Measurements from ENCODE around the gene RIPOR3. TPM values are rescaled to one million over a fixed set of nuclear protein-coding genes. Genes with fewer than 3 reads are reported as not detected.
A peak's percentile ranks its signal among the peaks of the same experiment; 100 is the strongest.
"Not testable (repeated sequence)": the region's sequence is repeated elsewhere in the genome, so short reads cannot be mapped to it uniquely, and the experiment has no call there.

Gene RIPOR3
- total RNA-seq, 2 experiments from 2014 or later: not detected

GRCh38 chr20:50600281-50600895 is 91.0 kb downstream of the RIPOR3 start:
- Mint-ChIP-seq H3K27ac (no peak overlapping the region), H3K9me3 (ENCODE audit: low read depth) (no peaks in the 10 kb centered on the region), H3K27me3 (peaks cover 18% of the 10 kb centered on the region), H3K4me3 (no peak overlapping the region), H3K4me1 (peaks cover 4% of the 10 kb centered on the region), H3K36me3 (no peaks in the 10 kb centered on the region)
- ATAC-seq (no peak), DNase-seq (no peak)
- CTCF ChIA-PET: interaction anchor here (0.6 kb wide), 1 partner anchor 1023 kb away, joined by 5 read pairs; no protein-coding TSS in a partner anchor

GRCh38 chr20:50598768-50599167 is 92.6 kb downstream of the RIPOR3 start:
- peaks cover 16% of the 10 kb centered on the region for H3K27me3 Mint-ChIP-seq
- H3K27ac Mint-ChIP-seq; H3K4me3 Mint-ChIP-seq; ATAC-seq; DNase-seq; H3K9me3 Mint-ChIP-seq (ENCODE audit: low read depth); H3K4me1 Mint-ChIP-seq; H3K36me3 Mint-ChIP-seq: not testable (repeated sequence)
- CTCF ChIA-PET: interaction anchor here (0.6 to 1.2 kb wide), 2 partner anchors 11 to 35 kb away, joined by 3 to 8 read pairs; no protein-coding TSS in a partner anchor

- H3K36me3 Mint-ChIP-seq: no peaks in the 10 kb centered on the region
- H3K9me3 Mint-ChIP-seq (ENCODE audit: low read depth): no peaks in the 10 kb centered on the region
- no peak overlapping the region for H3K4me3 Mint-ChIP-seq
- DNase-seq (no peak), ATAC-seq (no peak)
- peaks cover 4% of the 10 kb centered on the region for H3K4me1 Mint-ChIP-seq
- H3K27ac Mint-ChIP-seq: no peak overlapping the region
- peaks cover 16% of the 10 kb centered on the region for H3K27me3 Mint-ChIP-seq
- CTCF ChIA-PET: interaction anchor here (1.8 kb wide), 1 partner anchor 10 kb away, joined by 12 read pairs; no protein-coding TSS in a partner anchor
Observed at GRCh38 chr20:50598074-50598473, 93.3 kb downstream of the RIPOR3 start.

GRCh38 chr20:50597406-50597969 is 93.9 kb downstream of the RIPOR3 start:
- CTCF ChIA-PET: interaction anchor here (1.3 to 1.8 kb wide), 2 partner anchors 9 to 134 kb away, joined by 3 to 12 read pairs; no protein-coding TSS in a partner anchor
- no peak for ATAC-seq
- Mint-ChIP-seq H3K27me3 (peaks cover 16% of the 10 kb centered on the region), H3K36me3 (no peaks in the 10 kb centered on the region), H3K4me3 (no peak overlapping the region), H3K27ac (no peak overlapping the region), H3K9me3 (ENCODE audit: low read depth) (no peaks in the 10 kb centered on the region), H3K4me1 (peaks cover 4% of the 10 kb centered on the region)
- no peak for DNase-seq

- H3K36me3 Mint-ChIP-seq: no peaks in the 10 kb centered on the region
- peaks cover 16% of the 10 kb centered on the region for H3K27me3 Mint-ChIP-seq
- H3K9me3 Mint-ChIP-seq (ENCODE audit: low read depth): no peaks in the 10 kb centered on the region
- DNase-seq (no peak), ATAC-seq (no peak)
- CTCF ChIA-PET: interaction anchor here (1.3 to 1.8 kb wide), 2 partner anchors 8 to 133 kb away, joined by 3 to 12 read pairs; no protein-coding TSS in a partner anchor
- peaks cover 2% of the 10 kb centered on the region for H3K4me1 Mint-ChIP-seq
- H3K4me3 Mint-ChIP-seq: no peak overlapping the region
- no peak overlapping the region for H3K27ac Mint-ChIP-seq
Observed at GRCh38 chr20:50596694-50597021, 94.7 kb downstream of the RIPOR3 start.

GRCh38 chr20:50595988-50596693 is 95.2 kb downstream of the RIPOR3 start:
- Mint-ChIP-seq H3K4me1 (no peaks in the 10 kb centered on the region), H3K4me3 (no peak overlapping the region), H3K27ac (no peak overlapping the region), H3K9me3 (ENCODE audit: low read depth) (no peaks in the 10 kb centered on the region), H3K36me3 (no peaks in the 10 kb centered on the region), H3K27me3 (peaks cover 16% of the 10 kb centered on the region)
- ATAC-seq (no peak), DNase-seq (no peak)
- CTCF ChIA-PET: interaction anchor here (1.1 to 1.8 kb wide), 4 partner anchors 8 to 132 kb away, joined by 3 to 12 read pairs (median 4); no protein-coding TSS in a partner anchor

- ATAC-seq (no peak), DNase-seq (no peak)
- no peaks in the 10 kb centered on the region for H3K36me3 Mint-ChIP-seq
- H3K27ac Mint-ChIP-seq: no peak overlapping the region
- H3K27me3 Mint-ChIP-seq: peaks cover 14% of the 10 kb centered on the region
- no peaks in the 10 kb centered on the region for H3K9me3 Mint-ChIP-seq (ENCODE audit: low read depth)
- H3K4me3 Mint-ChIP-seq: no peak overlapping the region
- no peaks in the 10 kb centered on the region for H3K4me1 Mint-ChIP-seq
- CTCF ChIA-PET: interaction anchor here (1.1 to 1.4 kb wide), 2 partner anchors 9 to 98 kb away, joined by 3 to 6 read pairs; no protein-coding TSS in a partner anchor
Observed at GRCh38 chr20:50595433-50595895, 95.9 kb downstream of the RIPOR3 start.

- DNase-seq (no peak), ATAC-seq (peak; percentile 21)
- Mint-ChIP-seq H3K27ac (no peak overlapping the region), H3K27me3 (peaks cover 8% of the 10 kb centered on the region), H3K4me3 (no peak overlapping the region), H3K36me3 (no peaks in the 10 kb centered on the region), H3K4me1 (no peaks in the 10 kb centered on the region), H3K9me3 (ENCODE audit: low read depth) (no peaks in the 10 kb centered on the region)
- CTCF ChIA-PET: interaction anchor here (0.8 to 1.4 kb wide), 3 partner anchors 8 to 97 kb away, joined by 3 to 6 read pairs (median 3); no protein-coding TSS in a partner anchor
Observed at GRCh38 chr20:50594591-50595432, 96.5 kb downstream of the RIPOR3 start.

GRCh38 chr20:50594231-50594590 is 97.1 kb downstream of the RIPOR3 start:
- no peak overlapping the region for H3K4me3 Mint-ChIP-seq
- no peaks in the 10 kb centered on the region for H3K9me3 Mint-ChIP-seq (ENCODE audit: low read depth)
- H3K27ac Mint-ChIP-seq: no peak overlapping the region
- no peaks in the 10 kb centered on the region for H3K4me1 Mint-ChIP-seq
- ATAC-seq (no peak), DNase-seq (no peak)
- no peaks in the 10 kb centered on the region for H3K36me3 Mint-ChIP-seq
- H3K27me3 Mint-ChIP-seq: peaks cover 2% of the 10 kb centered on the region
- CTCF ChIA-PET: interaction anchor here (0.8 kb wide), 1 partner anchor 93 kb away, joined by 3 read pairs; no protein-coding TSS in a partner anchor

- CTCF ChIA-PET: no interaction called here
- H3K36me3 Mint-ChIP-seq: peaks cover 5% of the 10 kb centered on the region
- no peaks in the 10 kb centered on the region for H3K9me3 Mint-ChIP-seq (ENCODE audit: low read depth)
- H3K27me3 Mint-ChIP-seq: no peaks in the 10 kb centered on the region
- no peak for ATAC-seq
- no peak overlapping the region for H3K4me3 Mint-ChIP-seq
- no peak for DNase-seq
- no peak overlapping the region for H3K27ac Mint-ChIP-seq
- H3K4me1 Mint-ChIP-seq: no peaks in the 10 kb centered on the region
Observed at GRCh38 chr20:50593005-50593335, 98.4 kb downstream of the RIPOR3 start.

GRCh38 chr20:50592282-50593004 is 98.9 kb downstream of the RIPOR3 start:
- ATAC-seq: no peak
- CTCF ChIA-PET: interaction anchor here (0.6 to 1.1 kb wide), 2 partner anchors 206 to 414 kb away, joined by 4 read pairs; no protein-coding TSS in a partner anchor
- no peak for DNase-seq
- Mint-ChIP-seq H3K4me3 (no peak overlapping the region), H3K4me1 (no peaks in the 10 kb centered on the region), H3K27ac (no peak overlapping the region), H3K36me3 (peaks cover 5% of the 10 kb centered on the region), H3K9me3 (ENCODE audit: low read depth) (no peaks in the 10 kb centered on the region), H3K27me3 (no peaks in the 10 kb centered on the region)

- no peaks in the 10 kb centered on the region for H3K27me3 Mint-ChIP-seq
- peaks cover 5% of the 10 kb centered on the region for H3K36me3 Mint-ChIP-seq
- CTCF ChIA-PET: interaction anchor here (1.1 kb wide), 1 partner anchor 413 kb away, joined by 4 read pairs; no protein-coding TSS in a partner anchor
- ATAC-seq (no peak), DNase-seq (no peak)
- no peaks in the 10 kb centered on the region for H3K4me1 Mint-ChIP-seq
- H3K4me3 Mint-ChIP-seq: no peak overlapping the region
- no peaks in the 10 kb centered on the region for H3K9me3 Mint-ChIP-seq (ENCODE audit: low read depth)
- H3K27ac Mint-ChIP-seq: no peak overlapping the region
Observed at GRCh38 chr20:50591233-50591852, 100.0 kb downstream of the RIPOR3 start.

Data from activated CD8-positive, alpha-beta memory T cell treated with anti-CD3 and anti-CD28 coated beads, Interleukin-2, amount 10 ng/mL, durations not matched to agents 7 days and 5 days (primary cell).